Measurements from ENCODE around the gene NQO1. TPM values are rescaled to one million over a fixed set of nuclear protein-coding genes. Genes with fewer than 3 reads are reported as not detected.
A peak's percentile ranks its signal among the peaks of the same experiment; 100 is the strongest.

NQO1 gene
- total RNA-seq, 1 donor from 2014 or later, result 107 TPM

DNA sequence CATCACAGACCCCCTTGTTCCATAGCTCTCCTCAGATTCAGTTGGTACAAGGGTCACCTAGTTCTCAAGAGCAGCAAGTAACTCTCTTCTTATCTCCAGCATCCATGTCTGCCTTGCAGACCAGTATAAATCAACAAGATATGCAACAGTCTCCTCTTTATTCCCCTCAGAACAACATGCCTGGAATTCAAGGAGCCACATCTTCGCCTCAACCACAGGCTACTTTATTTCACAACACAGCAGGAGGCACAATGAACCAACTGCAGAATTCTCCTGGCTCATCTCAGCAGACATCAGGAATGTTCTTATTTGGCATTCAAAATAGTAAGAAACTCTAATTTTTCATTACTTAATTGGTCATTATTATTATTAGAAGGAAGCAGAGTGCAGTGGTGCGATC is 32.4 kb downstream of the NQO1 start:
- TF ChIP-seq, protein P1, sequence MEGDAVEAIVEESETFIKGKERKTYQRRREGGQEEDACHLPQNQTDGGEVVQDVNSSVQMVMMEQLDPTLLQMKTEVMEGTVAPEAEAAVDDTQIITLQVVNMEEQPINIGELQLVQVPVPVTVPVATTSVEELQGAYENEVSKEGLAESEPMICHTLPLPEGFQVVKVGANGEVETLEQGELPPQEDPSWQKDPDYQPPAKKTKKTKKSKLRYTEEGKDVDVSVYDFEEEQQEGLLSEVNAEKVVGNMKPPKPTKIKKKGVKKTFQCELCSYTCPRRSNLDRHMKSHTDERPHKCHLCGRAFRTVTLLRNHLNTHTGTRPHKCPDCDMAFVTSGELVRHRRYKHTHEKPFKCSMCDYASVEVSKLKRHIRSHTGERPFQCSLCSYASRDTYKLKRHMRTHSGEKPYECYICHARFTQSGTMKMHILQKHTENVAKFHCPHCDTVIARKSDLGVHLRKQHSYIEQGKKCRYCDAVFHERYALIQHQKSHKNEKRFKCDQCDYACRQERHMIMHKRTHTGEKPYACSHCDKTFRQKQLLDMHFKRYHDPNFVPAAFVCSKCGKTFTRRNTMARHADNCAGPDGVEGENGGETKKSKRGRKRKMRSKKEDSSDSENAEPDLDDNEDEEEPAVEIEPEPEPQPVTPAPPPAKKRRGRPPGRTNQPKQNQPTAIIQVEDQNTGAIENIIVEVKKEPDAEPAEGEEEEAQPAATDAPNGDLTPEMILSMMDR (IDR thresholded peaks at IDR 0.05; ENCODE audit: insufficient read depth, low read length, severe bottlenecking), result no peak
- no peaks in the 10 kb centered on the region for H3K27me3 ChIP-seq (ENCODE audit: control insufficient read depth, insufficient read depth, low read length)
- H3K36me3 ChIP-seq (ENCODE audit: control insufficient read depth, insufficient read depth, low read length), result peaks cover 14% of the 10 kb centered on the region
- H3K4me3 ChIP-seq (ENCODE audit: low read depth, low read length), result no peak overlapping the region
- FAIRE-seq (no peak), DNase-seq (ENCODE audit: low read depth) (no peak)

DNA sequence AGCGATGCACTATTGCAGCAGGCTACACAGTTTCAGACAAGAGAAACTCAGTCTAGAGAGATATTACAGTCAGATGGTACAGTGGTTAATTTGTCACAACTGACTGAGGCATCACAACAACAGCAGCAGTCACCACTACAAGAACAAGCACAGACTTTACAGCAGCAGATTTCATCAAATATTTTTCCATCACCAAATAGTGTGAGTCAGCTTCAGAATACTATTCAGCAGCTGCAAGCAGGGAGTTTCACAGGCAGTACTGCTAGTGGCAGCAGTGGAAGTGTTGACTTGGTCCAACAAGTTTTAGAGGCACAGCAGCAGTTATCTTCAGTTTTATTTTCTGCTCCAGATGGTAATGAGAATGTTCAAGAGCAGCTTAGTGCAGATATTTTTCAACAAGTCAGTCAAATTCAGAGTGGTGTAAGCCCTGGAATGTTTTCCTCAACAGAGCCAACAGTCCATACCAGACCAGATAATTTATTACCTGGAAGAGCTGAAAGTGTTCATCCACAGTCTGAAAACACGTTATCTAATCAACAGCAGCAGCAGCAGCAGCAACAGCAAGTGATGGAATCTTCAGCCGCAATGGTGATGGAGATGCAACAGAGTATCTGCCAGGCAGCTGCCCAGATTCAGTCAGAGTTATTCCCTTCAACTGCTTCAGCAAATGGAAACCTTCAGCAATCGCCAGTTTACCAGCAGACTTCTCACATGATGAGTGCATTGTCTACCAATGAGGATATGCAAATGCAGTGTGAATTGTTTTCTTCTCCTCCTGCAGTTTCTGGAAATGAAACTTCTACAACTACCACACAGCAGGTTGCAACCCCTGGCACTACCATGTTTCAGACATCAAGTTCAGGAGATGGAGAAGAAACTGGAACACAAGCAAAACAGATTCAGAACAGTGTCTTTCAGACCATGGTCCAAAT is 34.1 kb downstream of the NQO1 start:
- Histone ChIP-seq H3K36me3 (ENCODE audit: control insufficient read depth, insufficient read depth, low read length) (peaks cover 12% of the 10 kb centered on the region), H3K4me3 (ENCODE audit: low read depth, low read length) (no peak overlapping the region), H3K27me3 (ENCODE audit: control insufficient read depth, insufficient read depth, low read length) (no peaks in the 10 kb centered on the region)
- FAIRE-seq (no peak), DNase-seq (ENCODE audit: low read depth) (peak; percentile 52)
- TF ChIP-seq, protein P1 (IDR thresholded peaks at IDR 0.05; ENCODE audit: insufficient read depth, low read length, severe bottlenecking), result no peak

DNA sequence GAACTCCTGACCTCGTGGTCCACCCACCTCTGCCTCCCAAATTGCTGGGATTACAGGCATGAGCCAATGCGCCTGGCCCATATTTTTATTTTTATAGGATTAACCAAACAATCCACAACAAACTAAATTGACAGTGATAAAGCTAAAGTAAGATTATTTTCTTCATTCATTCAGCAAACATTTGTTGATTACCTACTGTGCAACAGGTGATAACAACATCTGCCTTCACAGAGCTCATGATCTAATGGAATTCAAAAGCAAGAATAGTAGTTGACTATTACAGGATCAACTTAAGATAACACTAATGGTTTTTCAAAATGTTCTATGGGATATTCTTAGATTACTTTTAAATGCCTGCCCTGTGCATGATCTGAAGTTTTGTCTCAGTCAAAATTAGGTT is 37.8 kb downstream of the NQO1 start:
- Histone ChIP-seq H3K36me3 (ENCODE audit: control insufficient read depth, insufficient read depth, low read length) (peaks cover 9% of the 10 kb centered on the region), H3K4me3 (ENCODE audit: low read depth, low read length) (no peak overlapping the region), H3K27me3 (ENCODE audit: control insufficient read depth, insufficient read depth, low read length) (no peaks in the 10 kb centered on the region)
- no peak for FAIRE-seq
- no peak for DNase-seq (ENCODE audit: low read depth)
- TF ChIP-seq, protein P1 (IDR thresholded peaks at IDR 0.05; ENCODE audit: insufficient read depth, low read length, severe bottlenecking), result no peak

DNA sequence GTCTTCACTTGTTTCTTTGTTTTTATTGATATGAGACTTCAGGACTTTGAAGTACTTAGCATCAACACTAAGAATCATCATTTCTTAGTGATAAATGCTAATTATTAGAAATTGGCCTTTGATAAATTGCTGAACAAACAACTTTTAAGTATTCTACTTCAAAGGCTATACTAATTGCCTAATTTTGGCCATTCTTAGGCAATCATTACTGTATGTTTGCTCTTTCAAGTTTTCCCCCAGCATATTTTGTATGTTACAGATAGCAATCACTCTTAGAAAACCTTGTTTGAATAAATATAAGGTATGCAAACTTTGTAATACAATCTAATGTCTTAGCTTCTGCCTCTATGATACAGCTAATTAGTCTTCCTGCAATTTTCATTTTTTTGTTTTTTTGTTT is 46.0 kb downstream of the NQO1 start:
- H3K27me3 ChIP-seq (ENCODE audit: control insufficient read depth, insufficient read depth, low read length), result no peaks in the 10 kb centered on the region
- DNase-seq (ENCODE audit: low read depth) (no peak), FAIRE-seq (no peak)
- peaks cover 8% of the 10 kb centered on the region for H3K36me3 ChIP-seq (ENCODE audit: control insufficient read depth, insufficient read depth, low read length)
- TF ChIP-seq, protein P1 (IDR thresholded peaks at IDR 0.05; ENCODE audit: insufficient read depth, low read length, severe bottlenecking), result no peak
- no peak overlapping the region for H3K4me3 ChIP-seq (ENCODE audit: low read depth, low read length)

DNA sequence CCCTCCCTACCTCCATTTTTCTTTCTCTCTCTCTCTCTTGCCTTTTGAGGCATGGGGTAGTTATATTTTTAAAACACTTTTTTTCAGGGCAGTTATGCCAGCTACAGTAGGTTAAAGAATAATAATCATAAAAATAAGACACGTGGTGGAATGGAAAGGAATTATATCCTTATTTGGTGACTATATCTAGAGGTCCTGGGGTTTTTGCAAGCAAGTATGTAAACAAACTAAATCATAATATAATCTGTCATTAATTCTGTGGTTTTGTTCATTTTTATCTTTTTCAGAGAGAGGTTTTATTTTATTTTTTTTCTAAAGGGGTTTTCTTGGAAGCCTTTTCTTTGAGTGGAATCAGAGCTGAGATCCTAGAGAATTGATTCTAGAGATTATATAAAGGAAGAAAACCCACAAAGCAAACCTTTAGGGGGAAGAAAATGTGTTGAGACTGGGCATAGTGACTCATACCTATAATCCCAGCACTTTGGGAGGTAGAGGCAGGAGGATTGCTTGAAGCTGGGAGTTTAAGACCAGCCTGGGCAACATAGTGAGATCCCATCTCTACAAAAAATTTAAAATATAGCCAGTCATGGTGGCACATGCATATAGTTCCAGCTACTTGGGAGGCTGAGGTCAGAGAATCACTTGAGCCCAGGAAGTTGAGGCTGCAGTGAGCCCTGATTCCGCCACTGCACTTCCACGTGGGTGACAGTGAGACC is 53.2 kb downstream of the NQO1 start:
- FAIRE-seq (no peak), DNase-seq (ENCODE audit: low read depth) (no peak)
- TF ChIP-seq, protein P1 (IDR thresholded peaks at IDR 0.05; ENCODE audit: insufficient read depth, low read length, severe bottlenecking), result no peak
- H3K27me3 ChIP-seq (ENCODE audit: control insufficient read depth, insufficient read depth, low read length), result no peaks in the 10 kb centered on the region
- no peak overlapping the region for H3K4me3 ChIP-seq (ENCODE audit: low read depth, low read length)
- peaks cover 5% of the 10 kb centered on the region for H3K36me3 ChIP-seq (ENCODE audit: control insufficient read depth, insufficient read depth, low read length)

All from bronchial epithelial cell (primary cell).